K562 (cell line): ENCODE data around the gene EFNA2. TPM values are rescaled to one million over a fixed set of nuclear protein-coding genes. Genes with fewer than 3 reads are reported as not detected.

Experiments used
- HNRNPUL1 ChIP-seq: fragments of 200-400 bp; formaldehyde crosslinking; IDR thresholded peaks from 2 replicates; pipeline ENCODE4 v1.6.1; 2017; ENCODE audit warnings: low read length
- KAT2B ChIP-seq: IDR thresholded peaks from one replicate; pipeline ENCODE4 v1.6.1; 2012; ENCODE audit warnings: low read depth, mild to moderate bottlenecking, control low read depth, inconsistent platforms, low read length, moderate library complexity
- NBN ChIP-seq: fragments of 450-650 bp; IDR thresholded peaks from 2 replicates; pipeline ENCODE4 v1.6.1; 2016; ENCODE audit warnings: low read depth, mild to moderate bottlenecking
- SLC30A9 ChIP-seq: fragments of 250-450 bp; sonication (Bioruptor Pico); IDR thresholded peaks from 2 replicates; pipeline ENCODE4 v1.8.0; 2022; ENCODE audit warnings: mild to moderate bottlenecking, moderate library complexity
- SNRNP70 ChIP-seq: fragments of 200-400 bp; formaldehyde crosslinking; optimal IDR thresholded peaks from 2 replicates; pipeline ENCODE3; 2017; ENCODE audit warnings: low read depth, low read length
- SOX6 ChIP-seq: fragments of 450-650 bp; IDR thresholded peaks from 2 replicates; pipeline ENCODE4 v1.6.1; 2014; ENCODE audit warnings: mild to moderate bottlenecking
- SRSF7 ChIP-seq: fragments of 200-400 bp; formaldehyde crosslinking; optimal IDR thresholded peaks from 2 replicates; pipeline ENCODE3; 2017; ENCODE audit warnings: mild to moderate bottlenecking, low read depth, low read length
- ZBTB8A ChIP-seq: fragments of 450-650 bp; IDR thresholded peaks from 2 replicates; pipeline ENCODE4 v1.6.1; 2018; ENCODE audit warnings: mild to moderate bottlenecking, moderate library complexity; ENCODE audit not compliant: partially characterized antibody
- ZC3H11A ChIP-seq: IDR thresholded peaks from 2 replicates; pipeline ENCODE4 v1.6.1; 2012; ENCODE audit warnings: low read depth, low read length, improper control_type of control experiment
- ZNF699 ChIP-seq: fragments of 250-450 bp; sonication (Bioruptor Pico); IDR thresholded peaks from 2 replicates; pipeline ENCODE4 v1.8.0; 2021; ENCODE audit warnings: mild to moderate bottlenecking, moderate library complexity; ENCODE audit not compliant: insufficient replicate concordance
- ZNF780A ChIP-seq: fragments of 250-450 bp; sonication (Bioruptor Pico); IDR thresholded peaks from 2 replicates; pipeline ENCODE4 v1.5.0; 2021; ENCODE audit warnings: mild to moderate bottlenecking
- polyA plus RNA-seq, 8 experiments: library from polyadenylated mRNA; depleted of rRNA in 4 of 8; stranded (reverse) in 5 of 8; unstranded in 3 of 8; fragments of >200 nt; fragmentation: Nextera tagmentation in 2 of 8; fragmentation: Illumina TruSeq in 1 of 8; extraction: Ambion mirVana in 2 of 8; extraction: Trizol in 1 of 8; gene quantifications; 2 replicates each; pipeline versions ENCODE4 v1.2.1 to v1.2.3, GENCODE V29; 2011 to 2014; ENCODE audit warnings: inconsistent platforms in 1 of 8, missing spikeins in 1 of 8
- total RNA-seq, 7 experiments: library from RNA; depleted of rRNA in 6 of 7; stranded (reverse); fragments of >200 nt in 6 of 7; fragmentation: Illumina TruSeq in 2 of 7; extraction: Trizol in 2 of 7; gene quantifications; 2 replicates each; pipeline versions ENCODE4 v1.2.1 to v1.2.3, GENCODE V29; 2011 to 2021; ENCODE audit warnings: low replicate concordance in 1 of 7
- TF ChIP-seq, protein P1 (sequence below), 2 experiments: fragments of 450-650 bp; IDR thresholded peaks; 2 replicates each; pipeline ENCODE4 v1.6.1; 2016; ENCODE audit warnings: mild to moderate bottlenecking in 2 of 2, borderline replicate concordance in 1 of 2, low read depth in 1 of 2, moderate library complexity in 1 of 2
- TF ChIP-seq, protein P2 (sequence below): fragments of 450-650 bp; conservative IDR thresholded peaks from 2 replicates; pipeline ENCODE4 v1.6.1; 2016; ENCODE audit warnings: missing genetic modification characterization, low read depth, mild to moderate bottlenecking, control low read depth, missing compliant biosample characterization
- TF ChIP-seq, protein P3 (sequence below): fragments of 250-450 bp; sonication (Bioruptor Pico); IDR thresholded peaks from 2 replicates; pipeline ENCODE4 v1.9.0; 2021; ENCODE audit warnings: mild to moderate bottlenecking
- TF ChIP-seq, protein P4 (sequence below): fragments of 450-650 bp; conservative IDR thresholded peaks from 2 replicates; pipeline ENCODE4 v1.6.1; 2016; ENCODE audit warnings: missing genetic modification characterization, low read depth, mild to moderate bottlenecking, missing compliant biosample characterization, moderate library complexity
- TF ChIP-seq, protein P5 (sequence below): fragments of 450-650 bp; formaldehyde crosslinking; IDR thresholded peaks from 2 replicates; pipeline ENCODE4 v1.4.0; 2022; ENCODE audit warnings: mild to moderate bottlenecking, moderate library complexity

The EFNA2 gene
- total and polyA plus RNA-seq, 9 of the 15 experiments (the other 6 are each of a cell fraction or from before 2014, with no cell fraction given): 0.11 to 0.44 (median 0.15) TPM; not detected in 6

DNA sequence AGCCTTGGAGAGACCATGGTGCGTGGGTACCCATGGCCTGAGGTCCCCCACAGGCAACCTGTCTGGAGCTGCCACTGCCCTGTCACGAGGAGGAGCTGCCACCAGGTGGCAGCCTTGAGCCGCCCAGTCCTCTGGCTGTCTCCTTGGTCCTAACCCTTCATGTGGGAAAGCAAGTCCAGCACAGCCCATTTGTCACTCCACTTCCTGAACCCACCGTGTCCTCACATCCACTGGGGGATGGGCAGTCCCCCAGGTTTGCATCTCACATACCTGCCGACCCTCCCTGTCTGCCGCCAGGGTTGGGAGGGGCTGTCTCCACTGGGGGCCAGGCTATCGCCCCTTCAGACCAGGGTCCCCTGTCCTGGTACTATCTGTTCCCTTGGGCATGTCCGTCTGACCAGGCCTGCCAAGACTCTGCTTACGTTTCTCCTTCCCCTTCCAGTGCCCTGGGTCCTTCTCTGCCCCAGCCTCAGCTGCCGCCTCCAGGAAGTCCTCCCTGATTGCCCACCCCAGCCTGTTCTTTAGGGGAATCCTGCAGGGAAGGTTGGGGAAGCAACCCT, 5.8 kb upstream of the EFNA2 start (continued):
- TF ChIP-seq, protein P1, sequence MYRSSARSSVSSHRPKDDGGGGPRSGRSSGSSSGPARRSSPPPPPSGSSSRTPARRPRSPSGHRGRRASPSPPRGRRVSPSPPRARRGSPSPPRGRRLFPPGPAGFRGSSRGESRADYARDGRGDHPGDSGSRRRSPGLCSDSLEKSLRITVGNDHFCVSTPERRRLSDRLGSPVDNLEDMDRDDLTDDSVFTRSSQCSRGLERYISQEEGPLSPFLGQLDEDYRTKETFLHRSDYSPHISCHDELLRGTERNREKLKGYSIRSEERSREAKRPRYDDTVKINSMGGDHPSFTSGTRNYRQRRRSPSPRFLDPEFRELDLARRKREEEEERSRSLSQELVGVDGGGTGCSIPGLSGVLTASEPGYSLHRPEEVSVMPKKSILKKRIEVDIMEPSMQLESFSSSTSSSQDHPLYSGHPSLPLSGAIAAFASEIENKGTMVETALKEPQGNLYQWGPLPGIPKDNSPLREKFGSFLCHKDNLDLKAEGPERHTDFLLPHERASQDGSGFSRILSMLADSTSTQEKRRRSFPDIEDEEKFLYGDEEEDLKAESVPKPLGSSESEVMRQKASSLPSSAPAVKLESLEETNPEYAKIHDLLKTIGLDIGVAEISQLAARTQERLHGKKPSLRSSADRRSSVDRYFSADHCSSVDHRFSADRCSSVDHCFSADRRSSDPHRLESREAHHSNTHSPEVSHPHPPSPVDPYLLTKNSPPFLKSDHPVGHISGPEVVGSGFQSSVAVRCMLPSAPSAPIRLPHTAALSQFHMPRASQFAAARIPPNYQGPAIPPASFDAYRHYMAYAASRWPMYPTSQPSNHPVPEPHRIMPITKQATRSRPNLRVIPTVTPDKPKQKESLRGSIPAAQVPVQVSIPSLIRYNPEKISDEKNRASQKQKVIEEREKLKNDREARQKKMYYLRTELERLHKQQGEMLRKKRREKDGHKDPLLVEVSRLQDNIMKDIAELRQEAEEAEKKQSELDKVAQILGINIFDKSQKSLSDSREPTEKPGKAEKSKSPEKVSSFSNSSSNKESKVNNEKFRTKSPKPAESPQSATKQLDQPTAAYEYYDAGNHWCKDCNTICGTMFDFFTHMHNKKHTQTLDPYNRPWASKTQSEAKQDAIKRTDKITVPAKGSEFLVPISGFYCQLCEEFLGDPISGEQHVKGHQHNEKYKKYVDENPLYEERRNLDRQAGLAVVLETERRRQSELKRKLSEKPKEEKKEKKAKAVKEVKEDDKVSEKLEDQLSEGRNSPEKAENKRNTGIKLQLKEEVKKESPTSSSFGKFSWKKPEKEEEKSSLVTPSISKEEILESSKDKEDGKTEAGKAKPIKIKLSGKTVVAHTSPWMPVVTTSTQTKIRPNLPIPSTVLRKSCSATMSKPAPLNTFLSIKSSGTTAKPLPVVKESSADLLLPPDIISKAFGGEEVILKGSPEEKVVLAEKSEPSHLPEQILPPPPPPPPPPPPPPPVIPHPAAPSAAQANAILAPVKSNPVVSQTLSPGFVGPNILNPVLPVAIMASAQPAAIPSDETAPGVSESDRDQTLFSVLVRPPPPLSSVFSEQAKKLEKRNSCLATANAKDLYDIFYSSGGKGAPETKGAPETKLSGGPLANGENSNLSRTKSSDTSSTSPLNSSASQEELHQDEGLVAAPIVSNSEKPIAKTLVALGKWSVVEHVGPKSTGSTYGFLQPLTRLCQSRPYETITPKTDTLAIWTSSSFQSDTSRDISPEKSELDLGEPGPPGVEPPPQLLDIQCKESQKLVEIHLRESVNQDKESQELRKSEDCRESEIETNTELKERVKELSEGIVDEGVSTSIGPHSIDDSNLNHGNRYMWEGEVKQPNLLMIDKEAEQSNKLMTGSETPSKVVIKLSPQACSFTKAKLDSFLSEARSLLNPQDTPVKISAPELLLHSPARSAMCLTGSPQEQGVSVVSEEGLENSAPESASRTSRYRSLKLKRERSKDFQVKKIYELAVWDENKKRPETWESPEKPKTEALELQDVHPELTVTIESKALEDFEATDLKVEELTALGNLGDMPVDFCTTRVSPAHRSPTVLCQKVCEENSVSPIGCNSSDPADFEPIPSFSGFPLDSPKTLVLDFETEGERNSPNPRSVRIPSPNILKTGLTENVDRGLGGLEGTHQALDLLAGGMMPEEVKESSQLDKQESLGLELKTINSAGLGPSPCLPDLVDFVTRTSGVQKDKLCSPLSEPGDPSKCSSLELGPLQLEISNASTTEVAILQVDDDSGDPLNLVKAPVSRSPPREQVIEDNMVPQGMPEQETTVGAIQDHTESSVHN (IDR thresholded peaks at IDR 0.05; ENCODE audit: borderline replicate concordance in 1 of 2, low read depth in 1 of 2): no peak
- no peak for TF ChIP-seq ZC3H11A
- TF ChIP-seq SRSF7: no peak
- TF ChIP-seq, protein P2, sequence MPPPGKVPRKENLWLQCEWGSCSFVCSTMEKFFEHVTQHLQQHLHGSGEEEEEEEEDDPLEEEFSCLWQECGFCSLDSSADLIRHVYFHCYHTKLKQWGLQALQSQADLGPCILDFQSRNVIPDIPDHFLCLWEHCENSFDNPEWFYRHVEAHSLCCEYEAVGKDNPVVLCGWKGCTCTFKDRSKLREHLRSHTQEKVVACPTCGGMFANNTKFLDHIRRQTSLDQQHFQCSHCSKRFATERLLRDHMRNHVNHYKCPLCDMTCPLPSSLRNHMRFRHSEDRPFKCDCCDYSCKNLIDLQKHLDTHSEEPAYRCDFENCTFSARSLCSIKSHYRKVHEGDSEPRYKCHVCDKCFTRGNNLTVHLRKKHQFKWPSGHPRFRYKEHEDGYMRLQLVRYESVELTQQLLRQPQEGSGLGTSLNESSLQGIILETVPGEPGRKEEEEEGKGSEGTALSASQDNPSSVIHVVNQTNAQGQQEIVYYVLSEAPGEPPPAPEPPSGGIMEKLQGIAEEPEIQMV (tag): no peak
- no peak for TF ChIP-seq ZNF699
- TF ChIP-seq KAT2B: no peak
- no peak for TF ChIP-seq ZNF780A (CRISPR knock-in tag)
- TF ChIP-seq NBN: no peak
- TF ChIP-seq HNRNPUL1: no peak
- no peak for TF ChIP-seq SLC30A9 (CRISPR knock-in tag)
- TF ChIP-seq, protein P3, sequence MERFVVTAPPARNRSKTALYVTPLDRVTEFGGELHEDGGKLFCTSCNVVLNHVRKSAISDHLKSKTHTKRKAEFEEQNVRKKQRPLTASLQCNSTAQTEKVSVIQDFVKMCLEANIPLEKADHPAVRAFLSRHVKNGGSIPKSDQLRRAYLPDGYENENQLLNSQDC (CRISPR knock-in tag): no peak
- no peak for TF ChIP-seq ZBTB8A
- no peak for TF ChIP-seq SOX6
- TF ChIP-seq, protein P4, sequence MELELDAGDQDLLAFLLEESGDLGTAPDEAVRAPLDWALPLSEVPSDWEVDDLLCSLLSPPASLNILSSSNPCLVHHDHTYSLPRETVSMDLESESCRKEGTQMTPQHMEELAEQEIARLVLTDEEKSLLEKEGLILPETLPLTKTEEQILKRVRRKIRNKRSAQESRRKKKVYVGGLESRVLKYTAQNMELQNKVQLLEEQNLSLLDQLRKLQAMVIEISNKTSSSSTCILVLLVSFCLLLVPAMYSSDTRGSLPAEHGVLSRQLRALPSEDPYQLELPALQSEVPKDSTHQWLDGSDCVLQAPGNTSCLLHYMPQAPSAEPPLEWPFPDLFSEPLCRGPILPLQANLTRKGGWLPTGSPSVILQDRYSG (tag): no peak
- TF ChIP-seq, protein P5, sequence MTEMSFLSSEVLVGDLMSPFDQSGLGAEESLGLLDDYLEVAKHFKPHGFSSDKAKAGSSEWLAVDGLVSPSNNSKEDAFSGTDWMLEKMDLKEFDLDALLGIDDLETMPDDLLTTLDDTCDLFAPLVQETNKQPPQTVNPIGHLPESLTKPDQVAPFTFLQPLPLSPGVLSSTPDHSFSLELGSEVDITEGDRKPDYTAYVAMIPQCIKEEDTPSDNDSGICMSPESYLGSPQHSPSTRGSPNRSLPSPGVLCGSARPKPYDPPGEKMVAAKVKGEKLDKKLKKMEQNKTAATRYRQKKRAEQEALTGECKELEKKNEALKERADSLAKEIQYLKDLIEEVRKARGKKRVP (CRISPR knock-in tag): no peak
- TF ChIP-seq SNRNP70: no peak
